ENCODE data around the gene VASP.

VASP gene

GRCh38 chr19:45511074-45511473 lies 3.8 kb downstream of the VASP start:
- peaks cover 14% of the 10 kb centered on the region for H3K4me1 ChIP-seq (ENCODE audit: low read length)
- H3K27me3 ChIP-seq (replicated peaks; ENCODE audit: insufficient read depth, low read length): no peaks in the 10 kb centered on the region
- peaks cover 69% of the 10 kb centered on the region for H3K79me2 ChIP-seq (ENCODE audit: low read length)
- H3K27ac ChIP-seq (ENCODE audit: low read length): no peak overlapping the region
- H3K9me2 ChIP-seq (replicated peaks; ENCODE audit: insufficient read depth, low read length): no peaks in the 10 kb centered on the region
- no peak for DNase-seq
- H3K4me2 ChIP-seq (ENCODE audit: low read depth, low read length): no peak overlapping the region
- TF ChIP-seq, protein P1, sequence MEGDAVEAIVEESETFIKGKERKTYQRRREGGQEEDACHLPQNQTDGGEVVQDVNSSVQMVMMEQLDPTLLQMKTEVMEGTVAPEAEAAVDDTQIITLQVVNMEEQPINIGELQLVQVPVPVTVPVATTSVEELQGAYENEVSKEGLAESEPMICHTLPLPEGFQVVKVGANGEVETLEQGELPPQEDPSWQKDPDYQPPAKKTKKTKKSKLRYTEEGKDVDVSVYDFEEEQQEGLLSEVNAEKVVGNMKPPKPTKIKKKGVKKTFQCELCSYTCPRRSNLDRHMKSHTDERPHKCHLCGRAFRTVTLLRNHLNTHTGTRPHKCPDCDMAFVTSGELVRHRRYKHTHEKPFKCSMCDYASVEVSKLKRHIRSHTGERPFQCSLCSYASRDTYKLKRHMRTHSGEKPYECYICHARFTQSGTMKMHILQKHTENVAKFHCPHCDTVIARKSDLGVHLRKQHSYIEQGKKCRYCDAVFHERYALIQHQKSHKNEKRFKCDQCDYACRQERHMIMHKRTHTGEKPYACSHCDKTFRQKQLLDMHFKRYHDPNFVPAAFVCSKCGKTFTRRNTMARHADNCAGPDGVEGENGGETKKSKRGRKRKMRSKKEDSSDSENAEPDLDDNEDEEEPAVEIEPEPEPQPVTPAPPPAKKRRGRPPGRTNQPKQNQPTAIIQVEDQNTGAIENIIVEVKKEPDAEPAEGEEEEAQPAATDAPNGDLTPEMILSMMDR (IDR thresholded peaks at IDR 0.05; ENCODE audit: low read length): no peak
- TF ChIP-seq EZH2 (optimal IDR thresholded peaks at IDR 0.05; ENCODE audit: low read depth, low read length): no peak
- TF ChIP-seq EZH2phosphoT487 (IDR thresholded peaks at IDR 0.05; ENCODE audit: low read length): no peak
- H3K9me3 ChIP-seq (replicated peaks; ENCODE audit: insufficient read depth, low read length): no peaks in the 10 kb centered on the region
- peaks cover 4% of the 10 kb centered on the region for H3F3A ChIP-seq (ENCODE audit: insufficient read depth, low read length)
- H3K36me3 ChIP-seq (replicated peaks; ENCODE audit: insufficient read depth, low read length): no peaks in the 10 kb centered on the region
- H3K4me3 ChIP-seq (ENCODE audit: low read length): no peak overlapping the region
- no peak overlapping the region for H3K9ac ChIP-seq (ENCODE audit: low read length)
- H4K20me1 ChIP-seq (ENCODE audit: insufficient read depth, low read length): no peaks in the 10 kb centered on the region
- no peak overlapping the region for H2AFZ ChIP-seq (ENCODE audit: low read length)

- Histone ChIP-seq H3K4me1 (ENCODE audit: low read length) (peaks cover 14% of the 10 kb centered on the region), H4K20me1 (ENCODE audit: insufficient read depth, low read length) (no peaks in the 10 kb centered on the region), H3K9ac (ENCODE audit: low read length) (no peak overlapping the region), H3K4me3 (ENCODE audit: low read length) (no peak overlapping the region), H3K79me2 (ENCODE audit: low read length) (peaks cover 62% of the 10 kb centered on the region), H3K4me2 (ENCODE audit: low read depth, low read length) (no peak overlapping the region), H3F3A (ENCODE audit: insufficient read depth, low read length) (peaks cover 4% of the 10 kb centered on the region), H2AFZ (ENCODE audit: low read length) (no peak overlapping the region), H3K9me3 (replicated peaks; ENCODE audit: insufficient read depth, low read length) (no peaks in the 10 kb centered on the region), H3K27me3 (replicated peaks; ENCODE audit: insufficient read depth, low read length) (no peaks in the 10 kb centered on the region), H3K27ac (ENCODE audit: low read length) (no peak overlapping the region), H3K36me3 (replicated peaks; ENCODE audit: insufficient read depth, low read length) (no peaks in the 10 kb centered on the region), H3K9me2 (replicated peaks; ENCODE audit: insufficient read depth, low read length) (no peaks in the 10 kb centered on the region)
- DNase-seq: no peak
- TF ChIP-seq EZH2 (optimal IDR thresholded peaks at IDR 0.05; ENCODE audit: low read depth, low read length) (no peak), EZH2phosphoT487 (IDR thresholded peaks at IDR 0.05; ENCODE audit: low read length) (no peak)
- TF ChIP-seq, protein P1 (IDR thresholded peaks at IDR 0.05; ENCODE audit: low read length): no peak
Measured at GRCh38 chr19:45512881-45513483, 5.7 kb downstream of the VASP start.

- H3K9ac ChIP-seq (ENCODE audit: low read length): no peak overlapping the region
- peaks cover 48% of the 10 kb centered on the region for H3K79me2 ChIP-seq (ENCODE audit: low read length)
- no peaks in the 10 kb centered on the region for H3K9me3 ChIP-seq (replicated peaks; ENCODE audit: insufficient read depth, low read length)
- H3K27me3 ChIP-seq (replicated peaks; ENCODE audit: insufficient read depth, low read length): no peaks in the 10 kb centered on the region
- H3K4me2 ChIP-seq (ENCODE audit: low read depth, low read length): no peak overlapping the region
- H3F3A ChIP-seq (ENCODE audit: insufficient read depth, low read length): no peaks in the 10 kb centered on the region
- no peaks in the 10 kb centered on the region for H4K20me1 ChIP-seq (ENCODE audit: insufficient read depth, low read length)
- no peaks in the 10 kb centered on the region for H3K9me2 ChIP-seq (replicated peaks; ENCODE audit: insufficient read depth, low read length)
- H3K27ac ChIP-seq (ENCODE audit: low read length): no peak overlapping the region
- no peak overlapping the region for H2AFZ ChIP-seq (ENCODE audit: low read length)
- H3K4me1 ChIP-seq (ENCODE audit: low read length): peaks cover 13% of the 10 kb centered on the region
- no peaks in the 10 kb centered on the region for H3K36me3 ChIP-seq (replicated peaks; ENCODE audit: insufficient read depth, low read length)
- TF ChIP-seq, protein P1 (IDR thresholded peaks at IDR 0.05; ENCODE audit: low read length): no peak
- TF ChIP-seq EZH2phosphoT487 (IDR thresholded peaks at IDR 0.05; ENCODE audit: low read length) (no peak), EZH2 (optimal IDR thresholded peaks at IDR 0.05; ENCODE audit: low read depth, low read length) (no peak)
- DNase-seq: no peak
- H3K4me3 ChIP-seq (ENCODE audit: low read length): no peak overlapping the region
Measured at GRCh38 chr19:45514376-45515051, 7.2 kb downstream of the VASP start.

Measured in MM.1S (cell line).